Body of pancreas (tissue), 4 donors: ENCODE measurements around the gene ATP2C1. TPM values are rescaled to one million over a fixed set of nuclear protein-coding genes. Genes with fewer than 3 reads are reported as not detected.

Experiments used
- ATAC-seq: fragments of 150-250 bp; one replicate; pipeline ENCODE4 v1.9.1; 2016
- DNase-seq, 4 donors: peaks; one replicate each; pipeline ENCODE4 v3.0.0-alpha.2; 2019
- H3K27ac ChIP-seq, 4 donors: fragments of 200-600 bp; sonication (generic); 1 replicate in 3 of 4; 2 replicates in 1 of 4; pipeline versions ENCODE4 v1.5.1 to v1.6.1; 2016 to 2019; ENCODE audit warnings: mild to moderate bottlenecking in 1 of 4, mixed read lengths in 1 of 4, moderate library complexity in 1 of 4
- H3K27me3 ChIP-seq, 2 donors: fragments of 200-600 bp; sonication (generic); one replicate each; pipeline ENCODE4 v1.6.0; 2016; ENCODE audit warnings: mild to moderate bottlenecking in 1 of 2
- H3K36me3 ChIP-seq, 2 donors: fragments of 200-600 bp; sonication (generic); replicated peaks in 1 of 2; 2 replicates each; pipeline ENCODE4 v1.5.1; 2016; ENCODE audit warnings: low read depth in 2 of 2; ENCODE audit not compliant: insufficient read depth in 1 of 2
- H3K4me1 ChIP-seq: fragments of 200-600 bp; sonication (generic); one replicate; pipeline ENCODE4 v1.6.0; 2016
- H3K4me3 ChIP-seq, 2 donors: fragments of 200-600 bp; sonication (generic); 1 replicate in 1 of 2; 2 replicates in 1 of 2; pipeline ENCODE4 v1.5.1; 2016 to 2019
- H3K9me3 ChIP-seq, 3 donors: fragments of 200-600 bp; sonication (generic); 1 replicate in 2 of 3; 2 replicates in 1 of 3; pipeline ENCODE4 v1.5.1; 2016
- CTCF ChIP-seq, 7 experiments: fragments of 450-650 bp in 4 of 7; fragments of 200-600 bp in 3 of 7; sonication (generic) in 3 of 7; IDR thresholded peaks; one replicate each; pipeline ENCODE4 v1.5.1; 2016 to 2019; ENCODE audit warnings: antibody characterized with exemption in 7 of 7
- POLR2A ChIP-seq, 3 donors: fragments of 450-650 bp; IDR thresholded peaks; one replicate each; pipeline ENCODE4 v1.6.1; 2016; ENCODE audit warnings: antibody characterized with exemption in 3 of 3, mild to moderate bottlenecking in 2 of 3
- WGBS, 2 donors: methylation state at CpG; one replicate each; pipeline ENCODE4 v1.1.5; 2017; 5-methylcytosine and 5-hydroxymethylcytosine counted together
- intact Hi-C: fragments of 100-400 bp; cut with DNase I; formaldehyde crosslinking; loops from one replicate; pipeline ENCODE4 v1.15.1; 2023
- total RNA-seq, 2 donors: library from RNA; depleted of rRNA; stranded (reverse); fragments of >200 nt; gene quantifications; one replicate each; pipeline ENCODE4 v1.1.0, GENCODE V29; 2016

Gene ATP2C1
- total RNA-seq, 2 donors from 2014 or later: 36.3 to 47.5 TPM

DNA sequence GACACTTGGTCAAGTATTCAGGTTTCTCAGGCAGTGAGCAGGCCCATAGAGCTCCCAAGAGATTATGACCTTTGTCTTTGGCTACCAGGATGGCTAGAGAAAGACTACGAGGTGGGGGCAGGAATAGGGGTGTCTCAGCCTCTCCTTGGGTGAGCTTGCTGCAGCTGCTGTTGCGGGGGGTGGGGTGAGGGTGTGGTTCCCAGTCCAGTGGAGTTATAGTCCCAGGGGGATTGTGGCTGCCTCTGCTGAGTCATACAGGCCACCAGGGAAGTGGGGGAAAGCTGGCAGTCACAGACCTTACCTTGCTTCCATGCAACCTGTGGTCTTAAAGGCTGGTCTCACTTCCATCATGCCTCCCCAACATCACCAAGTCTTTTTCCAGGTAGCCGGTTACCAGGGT is 31.7 kb downstream of the ATP2C1 start:
- 91 to 100% methylated on average over 3 of the region's 3 CpGs for WGBS, 2 donors
- H3K9me3 ChIP-seq: no peaks in the 10 kb centered on the region
- no peak for DNase-seq
- no peaks in the 10 kb centered on the region for H3K36me3 ChIP-seq
- H3K27me3 ChIP-seq: no peaks in the 10 kb centered on the region
- no peak overlapping the region for H3K4me3 ChIP-seq
- H3K27ac ChIP-seq: no peak overlapping the region
- ATAC-seq: no peak
- TF ChIP-seq CTCF (IDR thresholded peaks at IDR 0.05) (no peak), POLR2A (IDR thresholded peaks at IDR 0.05) (no peak)
- intact Hi-C loops: no loop called here
- no peaks in the 10 kb centered on the region for H3K4me1 ChIP-seq

DNA sequence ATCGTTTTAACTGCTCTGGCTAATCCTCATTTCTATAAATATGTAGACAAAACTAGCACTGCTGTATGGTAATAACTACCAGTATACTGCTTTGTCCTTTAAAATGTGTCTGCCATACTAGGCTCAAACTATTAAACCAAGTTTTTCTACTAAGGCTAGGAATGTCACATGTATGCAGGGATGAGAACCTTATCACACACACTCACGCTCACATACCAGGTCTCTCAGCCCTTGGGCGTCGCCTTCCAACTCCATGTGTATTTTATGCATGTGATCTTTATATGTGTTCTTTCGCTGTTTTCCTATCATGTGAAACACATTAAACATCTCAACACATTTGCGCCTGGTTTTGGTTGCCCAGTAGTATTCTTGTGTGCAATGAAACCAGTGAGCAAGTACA is 32.6 kb downstream of the ATP2C1 start:
- ATAC-seq: no peak
- H3K9me3 ChIP-seq: no peaks in the 10 kb centered on the region
- no peaks in the 10 kb centered on the region for H3K36me3 ChIP-seq
- intact Hi-C loops: no loop called here
- no peaks in the 10 kb centered on the region for H3K27me3 ChIP-seq
- no peak for DNase-seq
- no peak overlapping the region for H3K27ac ChIP-seq
- H3K4me1 ChIP-seq: no peaks in the 10 kb centered on the region
- 77% methylated on average over 6 of the region's 6 CpGs for WGBS, 2 donors
- H3K4me3 ChIP-seq: no peak overlapping the region
- no peak for TF ChIP-seq CTCF (IDR thresholded peaks at IDR 0.05)
- TF ChIP-seq POLR2A (IDR thresholded peaks at IDR 0.05): no peak

DNA sequence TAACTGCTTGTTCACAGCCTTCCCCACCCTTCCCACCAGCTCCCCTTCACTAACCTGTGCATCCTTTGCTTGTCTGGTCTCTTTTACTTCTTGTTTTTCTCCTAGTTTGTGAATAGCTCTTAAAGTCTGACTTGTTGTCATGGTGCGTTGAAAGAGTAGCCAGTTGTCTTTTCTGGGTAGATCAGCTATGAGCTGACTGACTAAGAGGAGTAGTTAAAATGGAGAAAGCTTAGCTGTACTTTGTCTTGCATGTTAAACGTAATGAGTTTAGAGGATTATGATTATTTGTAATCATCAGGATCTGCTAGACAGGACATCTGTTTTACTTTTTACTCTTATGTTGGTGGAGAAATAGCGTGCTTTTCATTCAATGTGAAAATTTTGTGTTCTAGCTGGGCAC is 35.9 kb downstream of the ATP2C1 start:
- Histone ChIP-seq H3K27ac (no peak overlapping the region), H3K36me3 (no peaks in the 10 kb centered on the region), H3K27me3 (no peaks in the 10 kb centered on the region), H3K4me1 (no peaks in the 10 kb centered on the region), H3K9me3 (no peaks in the 10 kb centered on the region), H3K4me3 (no peak overlapping the region)
- DNase-seq (no peak), ATAC-seq (no peak)
- intact Hi-C loops: no loop called here
- TF ChIP-seq POLR2A (IDR thresholded peaks at IDR 0.05) (no peak), CTCF (IDR thresholded peaks at IDR 0.05) (no peak)
- 65% methylated on average over 3 of the region's 3 CpGs for WGBS, 2 donors

DNA sequence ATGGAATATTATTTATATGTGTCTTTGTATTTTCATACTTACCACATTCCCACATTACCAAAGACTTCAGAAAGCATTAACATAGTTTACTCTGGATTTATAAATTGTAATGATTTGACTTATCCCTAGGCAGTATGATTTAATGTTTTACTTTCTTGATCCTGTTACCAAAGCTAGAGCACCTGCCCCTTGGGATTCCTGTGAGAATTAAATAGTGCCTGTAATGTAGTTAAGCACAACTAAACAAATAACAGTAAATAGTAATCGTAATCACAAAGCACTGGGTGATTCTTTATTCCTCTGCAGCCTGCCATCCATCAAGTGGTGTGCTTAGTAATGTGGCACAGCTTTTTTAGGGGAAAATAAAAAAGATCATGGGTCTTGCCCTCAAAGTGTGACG is 39.1 kb downstream of the ATP2C1 start:
- 81 to 83% methylated on average over 2 of the region's 2 CpGs for WGBS, 2 donors
- H3K36me3 ChIP-seq: no peaks in the 10 kb centered on the region
- no peaks in the 10 kb centered on the region for H3K4me1 ChIP-seq
- no peak overlapping the region for H3K27ac ChIP-seq
- H3K4me3 ChIP-seq: no peak overlapping the region
- H3K9me3 ChIP-seq: no peaks in the 10 kb centered on the region
- DNase-seq (no peak), ATAC-seq (no peak)
- intact Hi-C loops: no loop called here
- H3K27me3 ChIP-seq: no peaks in the 10 kb centered on the region
- TF ChIP-seq CTCF (IDR thresholded peaks at IDR 0.05): no peak
- no peak for TF ChIP-seq POLR2A (IDR thresholded peaks at IDR 0.05)

DNA sequence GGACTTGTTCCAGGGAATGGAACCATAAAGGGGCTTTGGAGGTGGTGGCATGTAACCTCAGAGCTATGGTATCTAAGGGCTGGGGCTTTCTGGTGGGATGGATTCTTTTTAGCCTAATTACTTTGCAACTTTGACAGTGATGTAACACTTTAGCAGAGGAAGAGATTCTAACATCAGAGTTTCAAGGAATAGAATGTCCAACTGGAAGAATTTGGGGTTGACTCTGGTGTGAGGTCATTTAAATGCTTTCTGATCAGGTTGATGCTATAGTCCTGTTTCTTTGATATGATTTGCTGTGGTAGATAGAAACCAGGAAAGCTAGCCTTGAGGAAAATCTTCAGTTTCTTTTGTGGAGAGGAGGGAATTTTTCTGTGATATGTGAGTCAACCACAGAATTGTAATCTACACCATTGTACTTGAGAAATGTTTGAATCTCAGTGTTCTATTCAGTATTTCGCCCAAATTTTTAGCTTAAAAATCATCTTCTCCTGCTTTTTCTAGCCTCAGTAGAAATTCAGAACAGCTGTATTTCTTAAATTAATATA is 40.0 kb downstream of the ATP2C1 start:
- DNase-seq: no peak
- Histone ChIP-seq H3K4me1 (no peaks in the 10 kb centered on the region), H3K9me3 (no peaks in the 10 kb centered on the region), H3K27me3 (no peaks in the 10 kb centered on the region), H3K4me3 (no peak overlapping the region), H3K27ac (no peak overlapping the region), H3K36me3 (no peaks in the 10 kb centered on the region)
- ATAC-seq: no peak
- TF ChIP-seq POLR2A (IDR thresholded peaks at IDR 0.05): no peak
- no peak for TF ChIP-seq CTCF (IDR thresholded peaks at IDR 0.05)
- WGBS, 2 donors: 92% methylated on average over 1 of the region's 1 CpG
- intact Hi-C loops: no loop called here
